HepG2 (cell line): ENCODE measurements around the gene SNX24.

Experiments used
- JUNB ChIP-seq: sonication (generic); formaldehyde crosslinking; IDR thresholded peaks from 2 replicates; pipeline ENCODE4 v1.8.0; 2022; ENCODE audit warnings: missing genetic modification reagents, mild to moderate bottlenecking, borderline replicate concordance
- MAX ChIP-seq: IDR thresholded peaks from 2 replicates; pipeline ENCODE4 v1.6.1; 2012; ENCODE audit warnings: inconsistent platforms
- PATZ1 ChIP-seq: sonication (generic); formaldehyde crosslinking; IDR thresholded peaks from 2 replicates; pipeline ENCODE4 v1.4.0; 2020; ENCODE audit warnings: missing genetic modification reagents
- ZNF44 ChIP-seq: sonication (generic); formaldehyde crosslinking; IDR thresholded peaks from 2 replicates; pipeline ENCODE4 v1.5.1; 2020; ENCODE audit warnings: mild to moderate bottlenecking, missing genetic modification reagents
- ZNF441 ChIP-seq: sonication (generic); formaldehyde crosslinking; IDR thresholded peaks from 2 replicates; pipeline ENCODE4 v1.7.0; 2021; ENCODE audit warnings: missing genetic modification reagents, borderline replicate concordance

GRCh38 chr5:122835681-122836080 is 9.7 kb upstream of the SNX24 start:
- TF ChIP-seq MAX = no peak
- no peak for TF ChIP-seq ZNF441
- no peak for TF ChIP-seq ZNF44 (CRISPR knock-in tag)
- TF ChIP-seq PATZ1 (CRISPR knock-in tag) = no peak
- TF ChIP-seq JUNB (CRISPR knock-in tag) = no peak
